Esophagus muscularis mucosa (tissue), 4 donors: ENCODE results near the gene EGF. TPM values are rescaled to one million over a fixed set of nuclear protein-coding genes. Genes with fewer than 3 reads are reported as not detected.
A peak's percentile ranks its signal among the peaks of the same experiment; 100 is the strongest.

Experiments used
- DNase-seq: peaks from one replicate; pipeline ENCODE4 v3.0.0-alpha.2; 2017; ENCODE audit errors: extremely low spot score
- H3K27ac ChIP-seq, 4 donors: fragments of 200-600 bp; sonication (generic); replicated peaks in 1 of 4; 1 replicate in 3 of 4; 2 replicates in 1 of 4; pipeline ENCODE4 v1.5.1; 2016 to 2019; ENCODE audit warnings: mild to moderate bottlenecking in 1 of 4
- H3K27me3 ChIP-seq, 4 donors: fragments of 200-600 bp; sonication (generic); one replicate each; pipeline versions ENCODE4 v1.5.1 to v1.6.0; 2016 to 2019
- H3K36me3 ChIP-seq, 4 donors: fragments of 200-600 bp; sonication (generic); one replicate each; pipeline ENCODE4 v1.5.1; 2016 to 2019
- H3K4me1 ChIP-seq, 4 donors: fragments of 200-600 bp; sonication (generic); one replicate each; pipeline ENCODE4 v1.5.1; 2016 to 2019
- H3K4me3 ChIP-seq, 4 donors: fragments of 200-600 bp; sonication (generic); 1 replicate in 2 of 4; 2 replicates in 2 of 4; pipeline ENCODE4 v1.5.1; 2016 to 2019; ENCODE audit warnings: mild to moderate bottlenecking in 4 of 4, moderate library complexity in 1 of 4
- H3K9me3 ChIP-seq, 4 donors: fragments of 200-600 bp; sonication (generic); 1 replicate in 3 of 4; 2 replicates in 1 of 4; pipeline ENCODE4 v1.5.1; 2016 to 2019
- EP300 ChIP-seq: sonication (generic); formaldehyde crosslinking; IDR thresholded peaks from one replicate; pipeline ENCODE4 v1.6.1; 2017; ENCODE audit warnings: antibody characterized with exemption
- POLR2A ChIP-seq: fragments of 450-650 bp; IDR thresholded peaks from one replicate; pipeline ENCODE4 v1.6.1; 2017; ENCODE audit warnings: antibody characterized with exemption, moderate library complexity, mild to moderate bottlenecking, low read depth
- POLR2AphosphoS5 ChIP-seq, 2 donors: sonication (generic); formaldehyde crosslinking; IDR thresholded peaks; one replicate each; pipeline ENCODE4 v1.6.1; 2017; ENCODE audit warnings: antibody characterized with exemption in 2 of 2
- WGBS: methylation state at CpG from one replicate; pipeline ENCODE4 v1.1.5; 2018; 5-methylcytosine and 5-hydroxymethylcytosine counted together
- intact Hi-C: fragments of 100-400 bp; cut with DNase I; formaldehyde crosslinking; loops from one replicate; pipeline ENCODE4 v1.15.1; 2023
- total RNA-seq, 4 donors: library from RNA; depleted of rRNA; stranded (reverse); fragments of >200 nt; gene quantifications; one replicate each; pipeline versions ENCODE4 v1.1.0 to v1.2.1, GENCODE V29; 2016
- TF ChIP-seq, protein P1 (sequence below), 3 experiments: fragments of 200-600 bp in 2 of 3; fragments of 450-650 bp in 1 of 3; sonication (generic) in 2 of 3; IDR thresholded peaks; one replicate each; pipeline ENCODE4 v1.5.1; 2017 to 2019; ENCODE audit warnings: antibody characterized with exemption in 3 of 3, mild to moderate bottlenecking in 2 of 3, moderate library complexity in 1 of 3

Gene EGF
- total RNA-seq, 4 donors from 2014 or later, result 0.75 to 3.6 (median 2.2) TPM

DNA sequence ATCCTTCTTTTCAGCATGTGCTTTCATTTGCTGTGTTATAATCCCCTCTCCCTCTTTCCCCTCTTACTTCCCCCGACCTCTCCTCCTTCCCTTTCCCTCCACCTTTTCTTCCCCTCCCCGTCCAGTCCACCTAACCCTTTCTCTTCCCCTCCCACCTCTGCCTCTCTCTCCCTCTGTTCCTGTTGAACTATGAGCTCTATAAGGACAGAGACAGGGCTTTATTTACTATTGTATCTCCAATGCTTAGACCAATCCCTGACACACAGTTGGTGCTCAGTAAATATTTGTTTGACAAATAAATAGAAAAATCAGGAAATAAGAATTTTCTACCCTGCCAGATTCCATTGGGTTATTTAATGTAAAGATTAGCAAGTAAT, 60.8 kb downstream of the EGF start:
- Histone ChIP-seq H3K36me3 (no peaks in the 10 kb centered on the region), H3K9me3 (no peaks in the 10 kb centered on the region), H3K4me1 (no peaks in the 10 kb centered on the region), H3K27me3 (no peaks in the 10 kb centered on the region), H3K27ac (no peak overlapping the region), H3K4me3 (no peak overlapping the region)
- WGBS, result 43% methylated on average over 2 of the region's 2 CpGs
- no peak for DNase-seq
- TF ChIP-seq, protein P1, sequence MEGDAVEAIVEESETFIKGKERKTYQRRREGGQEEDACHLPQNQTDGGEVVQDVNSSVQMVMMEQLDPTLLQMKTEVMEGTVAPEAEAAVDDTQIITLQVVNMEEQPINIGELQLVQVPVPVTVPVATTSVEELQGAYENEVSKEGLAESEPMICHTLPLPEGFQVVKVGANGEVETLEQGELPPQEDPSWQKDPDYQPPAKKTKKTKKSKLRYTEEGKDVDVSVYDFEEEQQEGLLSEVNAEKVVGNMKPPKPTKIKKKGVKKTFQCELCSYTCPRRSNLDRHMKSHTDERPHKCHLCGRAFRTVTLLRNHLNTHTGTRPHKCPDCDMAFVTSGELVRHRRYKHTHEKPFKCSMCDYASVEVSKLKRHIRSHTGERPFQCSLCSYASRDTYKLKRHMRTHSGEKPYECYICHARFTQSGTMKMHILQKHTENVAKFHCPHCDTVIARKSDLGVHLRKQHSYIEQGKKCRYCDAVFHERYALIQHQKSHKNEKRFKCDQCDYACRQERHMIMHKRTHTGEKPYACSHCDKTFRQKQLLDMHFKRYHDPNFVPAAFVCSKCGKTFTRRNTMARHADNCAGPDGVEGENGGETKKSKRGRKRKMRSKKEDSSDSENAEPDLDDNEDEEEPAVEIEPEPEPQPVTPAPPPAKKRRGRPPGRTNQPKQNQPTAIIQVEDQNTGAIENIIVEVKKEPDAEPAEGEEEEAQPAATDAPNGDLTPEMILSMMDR (IDR thresholded peaks at IDR 0.05), result no peak
- TF ChIP-seq EP300 (no peak), POLR2A (no peak)
- intact Hi-C loops, result no loop called here

DNA sequence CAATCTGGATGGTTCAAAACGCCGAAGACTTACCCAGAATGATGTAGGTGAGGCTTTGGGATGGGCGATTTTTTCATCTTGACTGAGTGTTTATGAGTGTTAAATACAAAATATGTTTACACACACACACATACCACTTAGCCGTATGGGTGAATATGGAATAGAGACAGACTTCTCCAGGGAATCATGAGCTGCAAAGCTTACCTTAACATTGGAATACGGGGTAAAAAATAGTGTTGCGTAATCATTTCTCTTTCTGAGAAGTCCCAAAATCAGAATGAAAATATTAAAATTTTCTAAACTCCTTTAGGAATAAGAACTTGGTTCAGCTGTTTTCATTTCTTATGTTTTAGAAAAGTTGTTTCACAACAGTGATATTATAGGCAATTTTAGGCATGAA, 63.5 kb downstream of the EGF start:
- Histone ChIP-seq H3K4me1 (no peaks in the 10 kb centered on the region), H3K27me3 (no peaks in the 10 kb centered on the region), H3K9me3 (no peaks in the 10 kb centered on the region), H3K27ac (no peak overlapping the region), H3K36me3 (no peaks in the 10 kb centered on the region), H3K4me3 (no peak overlapping the region)
- WGBS, result 88% methylated on average over 6 of the region's 6 CpGs
- no peak for DNase-seq
- intact Hi-C loops, result loop anchor here (5.0 kb wide), 2 partner anchors 164 to 554 kb away; no protein-coding TSS in a partner anchor
- no peak for TF ChIP-seq POLR2AphosphoS5 (IDR thresholded peaks at IDR 0.05)
- TF ChIP-seq EP300, result no peak

DNA sequence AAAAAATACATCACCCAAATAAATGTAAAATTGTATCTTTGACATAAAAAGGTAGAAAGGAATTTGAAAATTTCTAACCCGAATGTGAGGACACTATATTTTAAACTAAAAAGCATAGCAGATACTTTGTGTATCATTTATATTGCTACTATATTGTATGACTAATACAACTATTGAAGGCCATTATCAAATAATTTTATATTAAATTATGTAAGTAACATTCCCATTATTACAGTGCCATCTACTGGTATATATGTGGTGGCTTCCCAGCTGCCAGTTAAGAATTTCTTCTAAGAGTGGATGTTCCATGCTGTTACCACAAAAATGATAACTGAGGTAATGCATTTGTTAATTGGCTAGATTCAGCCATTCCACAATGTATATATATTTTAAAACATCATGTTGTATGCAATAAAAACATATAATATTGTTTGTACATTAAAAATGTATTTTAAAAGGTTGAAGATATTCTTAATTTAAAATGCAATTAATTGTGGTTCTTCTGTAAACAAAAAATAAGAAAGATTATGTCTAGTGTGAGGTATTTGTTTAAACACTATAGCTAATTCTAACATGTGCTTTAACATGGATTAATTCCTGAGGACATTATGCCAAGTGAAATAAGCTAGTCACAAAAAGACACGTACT, 65.3 kb downstream of the EGF start:
- no peaks in the 10 kb centered on the region for H3K4me1 ChIP-seq
- H3K9me3 ChIP-seq, result no peaks in the 10 kb centered on the region
- no peaks in the 10 kb centered on the region for H3K27me3 ChIP-seq
- no peak overlapping the region for H3K27ac ChIP-seq
- no peak for TF ChIP-seq EP300
- TF ChIP-seq, protein P1 (IDR thresholded peaks at IDR 0.05), result peak; percentile 55 to 72 (median 64)
- WGBS, result 64% methylated on average over 2 of the region's 2 CpGs
- intact Hi-C loops, result loop anchor here (5.0 kb wide), 2 partner anchors 166 to 556 kb away; no protein-coding TSS in a partner anchor
- no peaks in the 10 kb centered on the region for H3K36me3 ChIP-seq
- DNase-seq, result no peak
- H3K4me3 ChIP-seq, result no peak overlapping the region

DNA sequence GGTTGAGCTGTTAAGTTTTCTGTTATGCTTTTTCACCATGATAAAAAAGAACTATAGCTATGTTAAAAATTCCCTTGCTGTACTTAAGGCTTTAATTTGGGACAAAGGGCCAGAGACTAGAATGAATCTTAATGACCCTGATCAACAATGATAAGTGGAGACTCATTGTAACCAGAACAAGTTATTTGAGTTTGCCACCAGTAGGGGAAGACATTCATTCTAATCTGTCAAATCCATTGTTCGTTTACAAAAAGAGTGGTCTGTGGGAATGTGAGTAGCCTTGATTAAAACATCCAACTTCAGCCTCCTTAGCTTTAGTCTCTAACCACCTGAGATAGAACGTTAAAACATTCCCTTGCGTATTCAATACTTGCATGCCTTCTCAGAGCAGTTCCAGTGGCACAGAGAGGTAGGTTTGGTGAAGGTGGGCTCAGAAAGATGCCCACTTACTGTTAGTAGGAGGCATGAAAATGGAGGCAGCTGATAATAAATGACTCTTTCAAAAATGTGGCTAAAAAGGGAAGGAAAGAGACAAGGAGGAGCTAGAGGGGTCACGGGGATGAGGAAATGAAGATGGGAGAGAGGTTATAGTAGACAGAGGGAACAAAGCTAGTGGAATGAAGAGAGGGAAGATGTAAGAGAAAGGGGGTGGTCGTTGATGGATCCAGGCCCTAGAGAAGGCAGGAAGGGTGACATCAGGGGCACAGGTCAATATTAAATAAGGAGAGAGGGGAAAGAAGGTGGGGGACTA, 66.2 kb downstream of the EGF start:
- H3K36me3 ChIP-seq, result no peaks in the 10 kb centered on the region
- H3K4me3 ChIP-seq, result no peak overlapping the region
- WGBS, result 51% methylated on average over 5 of the region's 5 CpGs
- TF ChIP-seq POLR2A (no peak), POLR2AphosphoS5 (IDR thresholded peaks at IDR 0.05) (no peak), EP300 (no peak)
- TF ChIP-seq, protein P1 (IDR thresholded peaks at IDR 0.05), result no peak
- DNase-seq, result no peak
- no peaks in the 10 kb centered on the region for H3K4me1 ChIP-seq
- no peak overlapping the region for H3K27ac ChIP-seq
- intact Hi-C loops, result loop anchor here (5.0 kb wide), 2 partner anchors 167 to 557 kb away; no protein-coding TSS in a partner anchor
- H3K9me3 ChIP-seq, result no peaks in the 10 kb centered on the region
- no peaks in the 10 kb centered on the region for H3K27me3 ChIP-seq

DNA sequence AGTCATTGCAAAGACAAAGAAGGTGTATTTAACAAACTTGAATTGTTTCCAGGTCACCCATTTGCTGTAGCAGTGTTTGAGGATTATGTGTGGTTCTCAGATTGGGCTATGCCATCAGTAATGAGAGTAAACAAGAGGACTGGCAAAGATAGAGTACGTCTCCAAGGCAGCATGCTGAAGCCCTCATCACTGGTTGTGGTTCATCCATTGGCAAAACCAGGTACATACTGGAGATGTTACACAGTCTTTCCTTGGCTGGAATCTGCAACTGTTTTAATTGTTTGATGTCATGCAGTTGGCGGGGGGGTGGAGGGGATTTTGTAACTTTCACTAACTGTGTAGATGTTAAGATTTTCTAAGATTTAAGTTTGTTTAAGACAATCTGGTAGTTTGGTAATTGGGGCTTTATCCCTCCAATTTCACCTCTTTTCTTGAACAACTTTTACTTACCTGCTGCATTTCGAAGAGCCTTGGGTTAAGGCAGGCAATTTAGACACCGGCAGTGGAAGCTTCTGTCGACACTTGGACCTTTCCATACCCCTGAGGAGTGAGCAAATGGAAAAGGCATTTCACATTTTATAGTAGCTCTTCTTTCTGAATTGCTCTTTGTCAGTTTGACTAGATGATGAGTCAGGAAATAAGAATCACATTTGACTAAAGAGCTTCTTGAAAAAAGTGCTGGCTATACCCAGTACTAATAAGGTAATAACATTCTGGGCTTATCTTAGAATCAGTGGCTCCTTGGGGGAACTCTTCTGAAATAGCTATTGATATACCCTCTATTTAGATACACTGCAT, 67.4 kb downstream of the EGF start:
- 82% methylated on average over 5 of the region's 5 CpGs for WGBS
- intact Hi-C loops, result loop anchor here (5.0 kb wide), 2 partner anchors 168 to 558 kb away; no protein-coding TSS in a partner anchor

More for the DNA sequence above, 67.4 kb downstream of the EGF start:
- no peak for DNase-seq
- TF ChIP-seq EP300 (no peak), POLR2A (no peak), POLR2AphosphoS5 (IDR thresholded peaks at IDR 0.05) (no peak)
- TF ChIP-seq, protein P1 (IDR thresholded peaks at IDR 0.05), result no peak
- H3K4me3 ChIP-seq, result no peak overlapping the region
- no peaks in the 10 kb centered on the region for H3K36me3 ChIP-seq
- H3K9me3 ChIP-seq, result no peaks in the 10 kb centered on the region
- H3K27me3 ChIP-seq, result no peaks in the 10 kb centered on the region
- no peak overlapping the region for H3K27ac ChIP-seq
- H3K4me1 ChIP-seq, result no peaks in the 10 kb centered on the region
